ENCODE measurements around the gene LPAR2.

The LPAR2 gene

DNA sequence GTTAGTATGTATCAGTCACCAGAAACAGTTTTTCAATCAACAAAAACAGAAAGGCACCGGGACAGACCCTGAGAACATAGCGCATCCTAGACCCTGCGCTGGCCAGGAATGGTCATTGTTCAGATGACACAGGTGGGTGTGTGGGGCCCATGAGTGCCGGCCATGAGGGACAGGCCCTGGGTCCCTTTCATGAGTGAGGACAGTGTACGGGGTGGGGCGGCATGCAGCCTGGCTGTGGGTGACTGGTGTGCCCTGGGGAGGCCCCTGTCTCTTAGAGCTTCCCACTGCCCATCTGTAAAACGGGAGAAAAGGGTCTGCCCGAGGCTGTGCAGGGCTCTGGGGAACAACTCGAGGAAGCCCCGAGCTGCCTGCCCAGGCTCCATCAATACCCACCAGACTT, 35.3 kb downstream of the LPAR2 start:
- no peak for DNase-seq

DNA sequence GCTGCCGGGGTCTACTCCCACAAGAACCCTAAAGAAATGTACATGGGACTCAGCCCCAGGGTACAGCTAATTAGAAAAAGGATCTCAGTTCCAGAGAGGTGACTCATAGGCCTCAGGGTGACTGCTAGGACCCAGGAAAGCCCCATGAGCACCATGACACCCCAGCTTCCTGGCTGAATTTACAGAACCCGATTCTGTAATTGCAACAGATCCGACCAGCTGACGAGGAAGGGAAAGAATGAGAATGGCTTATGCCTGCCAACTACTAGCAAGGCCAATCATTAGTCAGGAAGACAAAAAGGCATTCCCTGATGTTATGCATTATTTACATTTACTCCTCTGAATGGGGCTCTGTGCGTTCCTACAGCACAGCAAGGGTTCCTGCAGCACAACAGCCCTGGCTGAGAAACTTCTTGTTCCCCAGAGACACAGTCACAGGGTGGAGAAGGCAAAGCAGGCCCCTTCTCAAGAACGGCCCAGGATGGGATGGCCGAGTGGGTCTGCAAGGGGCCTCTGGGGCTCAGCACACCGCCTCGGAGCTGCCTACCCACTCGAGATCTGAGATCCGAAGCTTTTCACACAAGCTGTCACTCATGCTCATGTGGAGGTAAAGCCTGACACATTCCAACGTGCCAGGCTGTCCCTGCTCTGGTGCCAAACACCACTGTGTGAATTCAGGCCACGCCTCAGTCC, 36.7 kb downstream of the LPAR2 start:
- no peak for DNase-seq

DNA sequence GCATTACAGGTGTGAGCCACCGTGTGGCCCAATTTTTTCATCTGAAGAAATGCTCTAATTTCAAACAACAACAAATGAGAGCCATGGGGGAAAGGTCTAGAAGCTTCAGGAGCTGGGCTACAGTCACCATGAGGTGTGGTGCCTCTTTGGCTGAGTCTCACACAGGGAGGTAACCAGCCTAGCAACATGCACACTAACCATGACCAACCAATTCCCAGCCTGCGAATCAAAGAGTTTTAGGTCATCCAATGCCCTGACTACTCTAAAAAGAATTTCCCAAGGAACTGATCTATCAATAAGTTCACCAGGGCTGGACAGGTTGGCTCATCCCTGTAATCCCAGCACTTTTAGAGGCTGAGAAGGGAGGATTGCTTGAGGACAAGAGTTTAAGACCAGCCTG, 39.5 kb downstream of the LPAR2 start:
- DNase-seq, result no peak

DNA sequence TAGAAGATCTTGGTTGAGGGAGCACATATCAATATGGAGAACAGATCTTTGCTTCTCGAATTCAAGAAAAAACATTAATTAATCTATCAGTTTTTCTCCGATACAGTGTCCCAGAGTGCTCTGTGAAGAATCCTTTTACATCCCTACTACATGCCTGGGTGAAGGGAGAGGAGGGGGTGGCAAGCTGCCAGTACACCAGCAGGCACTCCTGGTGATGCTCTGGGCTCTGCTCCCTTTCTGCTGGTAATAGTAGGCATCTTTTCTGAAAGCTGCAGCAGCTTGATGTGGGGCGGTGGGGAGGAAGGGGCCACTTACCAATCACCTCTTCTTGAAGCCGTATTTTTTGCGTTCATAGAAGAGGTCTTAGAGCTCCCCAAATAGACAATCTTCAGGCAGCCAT, 40.2 kb downstream of the LPAR2 start:
- DNase-seq, result no peak

DNA sequence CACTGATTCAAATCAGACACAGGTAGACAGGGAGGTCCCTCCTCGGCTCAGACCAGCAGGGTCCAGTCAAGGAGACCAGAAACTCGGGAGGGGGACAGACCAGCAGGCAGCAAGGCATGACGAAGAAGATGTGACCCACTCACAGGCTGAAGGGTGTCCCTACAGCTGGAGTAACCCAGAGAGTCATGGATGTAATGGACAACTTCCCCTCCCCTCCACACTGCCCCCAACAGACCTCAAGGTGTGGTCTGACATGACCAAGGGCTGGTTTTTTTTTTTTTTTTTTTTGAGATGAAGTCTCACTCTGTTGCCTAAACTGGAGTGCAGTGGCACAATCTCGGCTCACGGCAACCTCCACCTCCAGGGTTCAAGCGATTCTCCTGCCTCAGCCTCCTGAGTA, 43.7 kb downstream of the LPAR2 start:
- DNase-seq, result no peak

DNA sequence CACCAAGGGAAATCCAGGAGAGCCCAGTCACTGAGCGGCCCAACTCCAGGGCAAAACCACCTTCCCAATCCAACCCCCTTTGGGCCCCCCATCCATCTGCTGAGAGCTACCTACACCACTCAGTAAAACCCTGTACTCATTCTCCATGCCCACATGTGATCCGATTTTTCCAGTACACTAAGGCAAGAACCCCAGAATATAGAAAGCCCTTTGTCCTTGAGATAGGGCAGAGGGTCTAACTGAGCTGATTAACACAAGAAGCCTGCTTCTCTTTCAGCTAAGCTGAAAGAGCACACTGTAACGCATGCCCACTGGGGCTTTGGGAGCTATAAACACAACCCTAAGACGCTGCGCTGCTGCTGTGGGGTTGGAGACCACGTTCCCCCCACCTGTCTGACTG, 45.5 kb downstream of the LPAR2 start:
- DNase-seq, result no peak

DNA sequence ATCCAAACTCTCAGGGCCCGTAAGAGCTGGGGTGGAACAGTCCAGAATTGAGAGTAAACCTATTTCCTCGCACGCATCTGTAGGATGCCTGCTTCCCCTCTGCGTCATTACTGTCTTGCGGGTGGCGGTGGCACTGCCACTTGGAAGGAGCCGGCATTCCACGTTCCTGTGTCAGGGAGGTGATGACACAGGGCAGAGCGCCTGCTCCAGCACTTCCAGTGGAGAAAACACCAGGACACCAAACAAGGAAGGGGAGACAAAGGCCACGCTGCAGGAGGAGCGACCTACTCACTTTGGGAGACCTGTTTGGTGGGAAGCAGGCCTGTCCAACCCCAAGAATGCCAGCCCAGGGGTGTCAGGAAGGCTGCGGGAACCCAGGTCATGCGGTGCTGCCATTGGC, 46.6 kb downstream of the LPAR2 start:
- DNase-seq, result no peak

DNA sequence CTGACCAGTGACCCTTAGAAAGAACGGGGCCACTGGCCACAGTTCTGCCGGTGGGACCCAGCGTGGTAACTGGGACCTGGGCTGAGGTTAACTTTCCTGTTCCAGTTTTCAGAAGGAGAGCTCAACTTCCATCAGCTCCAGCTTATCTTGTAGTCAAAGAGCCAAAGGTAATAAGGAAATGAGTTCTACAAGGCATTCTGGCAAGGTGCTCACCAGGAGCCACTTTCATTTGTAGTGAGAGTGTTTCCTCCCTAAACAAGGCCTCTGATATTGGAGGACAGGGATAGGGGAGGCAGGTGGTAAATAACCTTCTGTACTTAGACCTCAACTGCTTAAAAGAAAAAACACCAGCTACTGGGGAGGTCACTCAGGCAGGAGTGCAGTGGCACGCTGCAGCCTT, 47.6 kb downstream of the LPAR2 start:
- DNase-seq, result no peak

DNA sequence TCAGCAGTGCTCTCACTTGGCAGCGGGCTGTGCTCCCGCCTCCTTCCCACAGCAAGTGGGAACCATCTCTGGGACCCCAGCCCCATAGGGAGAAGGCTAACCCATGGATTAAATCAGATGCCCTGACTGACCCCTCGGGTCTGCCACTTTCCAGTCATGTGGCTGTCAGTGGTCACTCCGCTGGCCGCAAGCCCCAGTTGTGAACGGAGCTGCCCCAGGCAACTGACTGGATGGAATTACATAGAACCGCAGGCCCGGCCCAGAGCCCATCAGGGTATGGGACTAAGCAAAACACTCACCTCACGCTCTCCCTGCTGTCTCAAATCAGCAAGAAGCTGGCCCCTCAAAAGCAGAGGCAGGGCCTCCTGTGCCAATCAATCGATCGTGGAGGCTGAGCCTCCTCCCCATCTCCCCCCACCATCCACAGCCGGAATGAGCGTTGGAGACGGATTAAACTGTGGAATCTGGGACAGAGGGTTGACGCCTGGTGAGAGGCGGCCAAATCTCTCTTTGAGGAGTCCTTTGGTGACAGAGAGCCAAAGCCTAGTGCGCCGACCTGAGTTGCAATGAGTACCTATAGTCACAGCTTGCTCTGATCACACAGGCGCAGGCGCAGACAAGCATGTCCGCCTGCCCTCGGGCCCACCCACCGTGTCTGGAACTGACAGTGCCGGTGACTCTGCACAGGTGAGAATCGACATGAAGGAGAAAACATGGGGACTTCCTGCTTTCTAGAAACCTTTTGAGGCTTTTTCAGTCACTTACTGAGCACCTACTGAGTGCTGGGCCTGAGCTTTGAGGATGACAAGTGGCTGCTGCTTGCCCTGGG, 48.3 kb downstream of the LPAR2 start:
- DNase-seq, result peak; percentile 52

DNA sequence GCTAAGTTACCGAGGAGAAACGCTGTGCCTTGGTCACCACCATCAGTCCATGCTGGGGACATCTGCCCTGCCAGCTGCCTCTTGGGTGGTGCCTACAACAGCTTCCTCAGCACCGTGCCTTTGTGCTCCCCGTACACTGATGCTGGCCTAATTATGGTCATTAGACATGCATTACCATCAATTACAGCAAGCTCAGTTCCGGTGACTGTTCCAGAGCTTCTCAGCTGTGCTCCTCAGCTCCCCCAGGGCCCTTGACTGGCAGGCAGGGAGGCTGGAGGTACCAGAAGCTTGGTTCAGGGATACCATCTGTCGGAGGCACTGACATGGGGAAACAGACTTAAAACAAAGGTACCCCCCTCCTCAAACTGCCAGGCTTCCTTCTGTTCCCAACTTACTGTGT, 49.8 kb downstream of the LPAR2 start:
- DNase-seq, result peak; percentile 73

DNA sequence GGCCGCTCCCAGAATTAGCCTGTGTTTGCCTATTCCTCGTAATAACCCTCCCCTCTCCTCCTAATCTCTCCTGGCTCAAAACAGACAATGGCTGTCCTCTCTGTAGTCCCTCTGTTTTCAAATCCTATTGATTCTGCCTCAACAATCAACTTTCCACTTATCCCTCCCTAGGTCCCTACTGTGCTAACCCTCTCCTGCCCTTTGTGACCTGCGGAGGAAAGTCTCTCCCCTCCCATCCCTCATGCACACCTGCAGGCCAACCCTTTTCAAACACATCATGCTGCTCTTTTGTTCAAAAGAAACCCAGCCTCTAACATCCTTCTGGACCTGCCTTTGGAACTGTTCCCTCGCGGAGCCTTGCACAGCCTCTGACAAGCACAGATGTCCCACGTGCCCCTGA, 52.6 kb downstream of the LPAR2 start:
- DNase-seq, result no peak
